Activated gamma-delta T cell (primary cell): ENCODE measurements around the gene PMS1.
"Not testable (repeated sequence)": the region's sequence is repeated elsewhere in the genome, so short reads cannot be mapped to it uniquely, and the experiment has no call there.

Experiments
- DNase-seq: peaks from one replicate; lab custom pipeline; 2025; lab: John Stamatoyannopoulos, UW
- total RNA-seq, 2 donors: gene quantifications; one replicate each; lab custom pipeline; 2026; lab: John Stamatoyannopoulos, UW

Gene PMS1
- 51.9 to 53.8 reads per million in 2 donors for total RNA-seq

DNA sequence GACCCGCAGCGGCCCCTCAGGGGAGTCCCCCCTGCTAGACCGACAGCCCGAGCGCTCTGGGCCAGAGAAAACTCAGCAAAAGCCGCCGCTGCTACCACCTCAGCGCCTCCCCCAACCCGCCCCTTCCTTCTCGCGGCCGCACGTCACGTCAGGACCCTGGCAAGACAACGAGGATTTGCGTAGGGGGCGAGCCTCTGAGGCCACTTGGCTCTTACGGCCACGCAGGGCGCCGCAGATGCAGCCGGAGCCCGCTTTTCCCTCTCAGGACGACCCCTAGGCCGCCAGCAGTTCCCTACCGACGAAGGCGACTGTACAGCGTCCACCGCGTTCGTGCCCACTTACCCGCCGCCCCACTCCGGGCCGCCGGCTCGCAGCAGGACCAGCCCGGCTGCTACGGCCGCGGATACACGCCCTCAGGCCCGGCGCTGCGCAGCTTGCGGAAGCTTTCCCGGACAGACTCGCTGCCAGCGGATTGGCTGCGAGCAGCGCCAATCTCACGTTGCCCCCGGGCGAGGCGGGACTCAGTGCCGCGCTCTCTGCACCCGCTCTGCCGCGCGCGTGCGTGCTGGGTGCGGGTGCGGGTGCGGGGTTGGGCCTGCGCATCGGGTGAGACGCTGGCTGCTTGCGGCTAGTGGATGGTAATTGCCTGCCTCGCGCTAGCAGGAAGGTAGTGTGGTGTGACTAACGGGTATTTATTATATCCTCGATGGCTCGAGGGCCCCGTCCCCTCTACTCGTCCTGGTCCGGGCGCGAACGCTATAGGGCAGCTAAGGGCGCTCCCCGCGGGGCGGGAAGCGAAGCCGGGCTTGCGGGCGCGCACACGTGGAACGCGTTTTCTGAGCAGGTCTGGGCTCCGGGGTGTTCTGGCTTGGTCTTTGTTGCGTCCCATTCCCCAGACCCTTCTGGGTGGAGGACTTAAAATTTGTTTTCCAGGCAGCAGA lies at the start of gene PMS1, which contains the start of gene ORMDL1:
Gene PMS1, plus strand, starts transcription at position 524 of the 941 bp plus-strand sequence. CDS start 7,360 bp downstream, outside the sequence.
Gene ORMDL1, minus strand, starts transcription at position 413 of the 941 bp plus-strand sequence. CDS start 1,744 bp downstream, outside the sequence.
- peak; percentile 96 for DNase-seq

DNA sequence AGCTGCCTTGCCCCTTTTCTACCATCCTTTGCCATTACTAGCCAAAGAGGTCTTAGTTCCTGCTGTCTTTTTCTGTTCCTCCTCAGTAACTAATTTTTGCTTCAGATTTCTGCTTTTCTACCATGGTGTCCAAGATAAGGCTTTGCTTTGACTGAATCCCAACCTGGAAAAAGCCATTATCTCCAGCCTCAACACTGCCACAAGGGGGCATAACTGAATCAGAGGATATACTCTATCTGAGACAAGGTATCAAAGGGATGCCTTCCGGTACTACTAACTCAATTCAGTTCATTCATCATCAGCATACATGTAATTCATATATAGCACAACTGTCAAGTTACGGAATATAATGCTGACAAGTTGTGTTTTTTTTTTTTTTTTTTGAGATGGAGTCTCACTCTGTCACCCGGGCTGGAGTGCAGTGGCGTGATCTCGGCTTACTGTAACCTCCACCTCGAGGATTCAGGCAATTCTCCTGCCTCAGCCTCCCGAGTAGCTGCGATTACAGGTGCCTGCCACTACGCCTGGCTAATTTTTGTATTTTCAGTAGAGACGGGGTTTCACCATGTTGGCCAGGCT lies 33.1 kb upstream of the PMS1 start:
- DNase-seq, result no peak

DNA sequence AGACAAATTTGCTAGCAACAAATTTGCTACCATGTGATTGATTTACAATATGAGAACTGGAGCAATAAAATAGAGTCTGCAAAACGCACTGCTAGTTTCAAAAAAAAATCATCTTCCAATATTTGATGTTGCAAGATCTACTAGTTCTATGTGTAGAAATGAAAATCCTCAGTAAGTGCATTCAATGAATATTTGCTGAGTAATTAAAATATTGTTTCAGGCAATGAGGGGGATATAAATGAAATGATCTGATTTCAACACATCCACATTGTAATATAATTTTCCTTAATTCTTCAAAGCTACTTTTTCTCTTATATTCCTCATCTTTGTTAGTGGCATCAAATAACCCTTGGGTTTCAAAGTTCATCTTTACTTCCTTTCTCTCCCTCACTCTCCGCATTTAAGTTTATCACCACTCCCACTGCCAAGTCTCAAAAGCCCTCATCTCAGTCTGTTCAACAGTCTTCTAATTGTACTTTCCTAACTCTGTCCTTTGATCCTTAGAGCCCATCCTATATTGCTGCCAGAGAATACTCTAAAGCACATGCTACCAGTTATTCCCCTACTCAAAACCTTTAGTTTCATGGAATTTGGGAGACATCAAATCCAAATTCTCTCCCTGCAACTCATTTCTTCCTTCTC lies 27.8 kb upstream of the PMS1 start:
- no peak for DNase-seq

DNA sequence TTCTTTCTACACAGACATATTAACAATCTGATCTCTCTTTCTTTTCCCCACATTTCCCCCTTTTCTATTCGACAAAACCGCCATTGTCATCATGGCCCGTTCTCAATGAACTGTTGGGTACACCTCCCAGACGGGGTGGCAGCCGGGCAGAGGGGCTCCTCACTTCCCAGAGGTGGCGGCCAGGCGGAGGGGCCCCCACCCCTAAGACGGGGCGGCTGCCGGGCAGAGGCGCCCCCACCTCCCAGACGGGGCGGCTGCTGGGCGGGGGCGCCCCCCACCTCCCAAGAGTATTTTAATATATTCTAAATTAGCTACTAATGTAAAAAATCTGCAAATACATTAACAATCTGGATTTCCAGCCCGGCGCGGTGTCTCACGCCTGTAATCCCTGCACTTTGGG lies 24.1 kb upstream of the PMS1 start:
- not testable (repeated sequence) for DNase-seq

DNA sequence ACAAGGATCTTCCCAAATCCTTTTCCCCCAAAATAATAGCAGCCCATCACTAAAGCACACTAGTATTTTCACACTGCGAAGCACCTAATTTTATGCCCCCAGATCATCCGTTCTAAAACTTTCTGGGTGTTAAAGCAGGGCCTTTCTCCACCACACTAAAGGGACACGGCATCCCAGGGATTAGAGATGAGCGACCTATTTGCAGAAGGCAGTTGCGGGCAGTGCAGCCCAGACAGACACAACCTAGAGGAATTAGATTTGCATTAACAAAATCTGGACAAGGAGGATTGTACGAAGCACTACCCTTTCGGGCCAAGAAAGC lies 22.1 kb upstream of the PMS1 start:
- DNase-seq, result no peak

DNA sequence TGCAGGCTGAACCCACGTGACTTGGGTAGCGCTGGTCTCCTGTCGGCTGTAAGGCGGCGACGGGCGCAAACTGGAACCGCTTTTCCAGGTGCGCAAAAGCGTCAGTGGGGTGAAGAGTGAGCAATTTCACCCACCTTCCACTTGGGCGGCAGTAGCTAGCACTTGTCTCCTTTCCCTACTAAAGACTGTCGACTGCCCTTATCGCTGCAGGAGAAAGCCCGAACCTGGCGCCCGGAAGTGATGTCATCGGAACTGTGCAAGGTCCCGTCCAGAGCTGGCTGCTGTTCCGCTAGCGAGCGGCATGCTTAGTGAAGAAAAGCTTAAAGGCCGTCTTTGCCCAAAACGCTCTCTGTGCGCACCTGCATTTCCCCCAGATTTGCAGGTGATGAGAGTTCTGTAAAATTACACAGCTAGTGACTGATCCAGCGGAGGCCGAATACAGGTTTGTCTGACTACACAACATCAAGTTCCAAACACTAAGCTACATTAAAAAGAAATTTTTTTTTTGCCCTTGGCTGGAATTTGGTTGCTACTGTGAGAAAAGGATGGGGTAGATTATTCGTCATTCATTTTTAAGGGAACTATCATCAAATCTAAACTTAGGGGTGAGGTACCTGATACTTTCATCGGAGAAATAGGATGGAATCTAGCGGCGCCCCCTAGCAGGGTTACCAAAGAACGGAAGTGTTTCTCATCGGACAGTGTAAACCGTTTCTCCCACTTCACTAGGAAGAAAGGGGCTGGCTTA lies 21.5 kb upstream of the PMS1 start, which contains the start of gene OSGEPL1:
Gene OSGEPL1, minus strand, starts transcription at position 242 of the 748 bp plus-strand sequence. CDS start 1,152 bp downstream, outside the sequence.
- peak; percentile 48 for DNase-seq

DNA sequence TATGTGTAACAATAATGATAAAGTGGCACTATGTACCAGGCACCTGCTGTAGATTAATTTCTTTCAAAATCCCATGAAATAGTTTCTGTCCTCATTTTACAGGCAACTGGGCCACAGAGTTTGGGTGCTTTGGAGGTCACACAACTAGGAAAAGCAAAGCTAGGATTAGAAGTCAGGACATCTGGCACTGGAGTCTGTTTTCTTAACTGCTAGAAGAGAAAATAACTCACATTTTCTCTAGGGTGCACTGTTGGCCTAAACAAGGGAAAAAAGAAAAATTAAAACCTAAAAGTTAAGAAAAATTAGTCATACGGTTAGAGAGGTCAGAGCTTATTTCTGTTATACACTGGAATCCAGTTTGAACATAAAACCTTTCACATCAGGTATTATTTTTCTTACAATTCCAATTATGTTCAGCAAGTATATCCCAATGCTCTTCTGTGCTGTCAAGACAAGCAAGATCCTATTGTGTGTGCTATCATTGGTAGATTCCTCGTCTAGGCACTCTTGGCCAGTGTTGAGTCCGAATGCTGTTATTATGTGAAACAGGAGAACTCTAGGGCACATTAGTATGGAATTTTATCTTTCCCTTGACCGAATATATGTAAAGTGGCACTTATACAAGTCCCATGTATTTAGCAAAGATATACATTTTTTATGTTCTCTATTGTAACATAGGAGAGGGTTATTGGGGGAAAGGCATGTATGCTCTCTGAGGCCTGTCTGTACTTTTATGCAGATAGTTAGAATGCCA lies 20.2 kb upstream of the PMS1 start:
- DNase-seq, result no peak

DNA sequence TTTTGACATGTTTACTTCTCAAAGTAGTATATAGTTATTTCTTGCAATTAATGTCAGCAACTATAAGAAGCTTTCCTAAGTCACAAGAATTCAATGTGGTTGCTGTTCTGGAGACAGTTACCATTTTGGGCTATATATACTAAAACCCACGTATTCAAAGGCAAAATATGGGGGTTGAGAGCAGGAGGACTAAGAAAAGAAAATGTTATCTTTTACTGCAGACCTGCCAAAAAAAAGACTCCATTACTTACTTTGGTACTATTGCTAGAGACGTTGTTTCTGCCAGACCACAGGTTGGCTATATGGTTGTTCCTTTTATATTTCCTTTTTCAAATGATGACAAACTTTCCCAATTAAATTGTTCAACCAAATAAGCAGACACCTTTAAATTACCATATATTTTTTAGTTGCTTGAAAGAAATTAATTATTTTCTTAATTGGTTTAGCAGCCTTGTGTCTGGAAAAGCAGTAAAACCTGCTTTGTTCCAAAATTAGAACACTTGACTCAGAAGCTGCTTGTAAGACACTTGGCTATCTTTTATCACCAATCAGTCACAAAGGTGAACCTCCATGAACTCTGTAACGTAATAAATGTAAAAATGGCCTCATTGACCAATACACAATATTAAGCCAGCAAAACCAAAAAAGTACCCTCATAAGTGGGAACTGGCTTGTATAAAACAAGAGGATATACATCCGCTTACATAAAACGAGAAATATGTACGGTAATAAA lies 13.5 kb upstream of the PMS1 start:
- no peak for DNase-seq

DNA sequence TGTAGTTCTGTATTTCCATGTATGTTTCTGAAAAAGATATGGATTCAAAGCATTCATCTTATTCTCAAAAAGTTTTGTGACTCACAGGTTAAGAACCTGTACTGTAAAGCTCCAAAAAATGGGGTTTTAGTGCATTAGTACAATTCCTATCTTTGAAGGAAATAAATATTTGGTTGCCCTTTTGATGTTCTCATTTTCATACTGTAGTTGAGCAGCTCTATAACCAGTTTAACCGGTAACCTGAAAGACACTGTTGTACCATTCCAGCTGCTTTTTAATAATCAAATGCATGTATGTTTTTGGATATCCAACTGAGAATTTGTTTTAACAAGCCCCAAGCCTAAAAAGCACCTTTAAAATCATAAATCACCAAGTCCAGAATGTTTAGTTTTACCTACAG lies 12.0 kb upstream of the PMS1 start:
- no peak for DNase-seq

DNA sequence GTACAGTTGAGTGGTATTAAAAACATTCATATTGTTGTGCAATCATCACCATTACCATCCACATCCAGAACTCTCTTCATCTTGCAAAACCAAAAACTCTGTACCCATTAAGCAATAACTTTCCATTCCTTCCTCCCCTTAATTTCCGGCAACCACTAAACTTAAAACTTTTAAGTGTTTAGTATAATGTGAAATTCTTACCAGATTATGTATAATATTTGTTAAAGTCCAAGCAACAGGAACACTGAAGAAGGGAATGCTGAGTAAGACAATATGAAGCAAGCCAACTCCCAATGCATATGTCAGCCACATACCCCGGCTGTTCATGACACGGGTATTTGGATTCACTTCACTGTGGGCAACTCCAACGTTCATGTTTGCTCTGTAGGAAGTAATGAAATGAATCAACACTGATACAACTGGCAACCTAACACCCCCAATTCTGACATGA lies 2.0 kb upstream of the PMS1 start:
- DNase-seq, result no peak

DNA sequence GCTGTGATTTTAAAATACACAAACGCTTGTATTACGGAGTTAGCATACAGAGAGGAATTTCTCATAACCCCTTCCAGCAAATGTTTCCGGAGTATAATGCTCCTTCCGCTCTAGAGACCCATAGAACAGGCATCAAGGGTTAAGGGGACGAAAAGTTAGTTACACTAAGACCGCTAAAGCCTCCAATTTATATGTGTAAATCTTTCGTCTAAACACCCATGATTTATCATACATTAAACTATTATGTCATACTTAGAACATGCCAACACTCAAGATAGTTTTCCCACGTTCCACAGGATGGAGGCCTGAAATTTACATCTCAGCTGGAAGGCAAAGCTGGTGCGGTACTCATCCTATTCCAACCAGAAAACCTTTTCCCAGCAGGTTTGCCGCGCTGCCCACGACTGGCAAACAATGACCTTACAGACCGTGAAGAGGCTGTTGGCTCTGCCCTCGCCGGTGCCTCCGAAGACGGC lies 761 bp upstream of the PMS1 start:
- DNase-seq, result no peak

DNA sequence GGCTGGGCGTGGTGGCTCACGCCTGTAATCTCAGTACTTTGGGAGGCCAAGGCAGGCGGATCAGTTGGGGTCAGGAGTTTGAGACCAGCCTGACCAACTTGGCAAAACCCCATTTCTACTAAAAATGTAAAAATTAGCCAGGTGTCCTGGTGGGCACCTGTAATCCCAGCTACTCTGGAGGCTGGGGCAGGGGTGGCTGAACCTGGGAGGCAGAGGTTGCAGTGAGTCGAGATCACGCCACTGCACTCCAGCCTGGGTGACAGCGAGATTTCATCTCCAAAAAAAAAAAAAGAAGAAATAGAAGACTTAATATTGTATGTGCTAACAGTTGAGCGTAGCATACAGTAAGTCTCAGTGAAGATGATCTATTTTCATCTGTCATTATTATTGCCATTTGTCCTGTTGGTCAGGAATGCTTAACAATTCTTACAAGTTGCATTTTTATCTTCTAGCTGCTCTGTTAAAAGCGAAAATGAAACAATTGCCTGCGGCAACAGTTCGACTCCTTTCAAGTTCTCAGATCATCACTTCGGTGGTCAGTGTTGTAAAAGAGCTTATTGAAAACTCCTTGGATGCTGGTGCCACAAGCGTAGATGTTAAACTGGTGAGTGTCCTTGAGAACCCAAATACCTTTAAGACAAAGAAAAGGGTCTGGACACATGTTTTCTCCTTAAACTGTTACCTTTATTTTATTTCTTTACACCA lies 7.2 kb downstream of the PMS1 start:
- DNase-seq, result no peak

DNA sequence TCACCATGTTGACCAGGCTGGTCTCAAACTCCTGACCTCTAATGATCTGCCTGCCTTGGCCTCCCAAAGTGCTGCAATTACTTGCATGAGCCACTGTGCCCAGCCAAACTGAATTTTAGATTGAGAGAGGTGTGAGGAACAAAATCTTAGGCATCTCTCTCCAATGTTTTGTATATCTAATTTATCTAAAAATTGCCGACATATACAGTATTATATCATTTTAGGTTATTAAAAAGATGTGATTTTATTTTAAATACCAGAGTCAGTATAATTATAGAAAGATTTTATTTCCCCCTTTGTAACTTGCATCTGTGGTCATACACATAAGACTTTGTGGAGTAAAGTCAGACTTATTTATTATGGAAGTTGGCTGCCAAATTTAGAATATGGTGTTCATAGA lies 10.1 kb downstream of the PMS1 start:
- DNase-seq, result no peak

DNA sequence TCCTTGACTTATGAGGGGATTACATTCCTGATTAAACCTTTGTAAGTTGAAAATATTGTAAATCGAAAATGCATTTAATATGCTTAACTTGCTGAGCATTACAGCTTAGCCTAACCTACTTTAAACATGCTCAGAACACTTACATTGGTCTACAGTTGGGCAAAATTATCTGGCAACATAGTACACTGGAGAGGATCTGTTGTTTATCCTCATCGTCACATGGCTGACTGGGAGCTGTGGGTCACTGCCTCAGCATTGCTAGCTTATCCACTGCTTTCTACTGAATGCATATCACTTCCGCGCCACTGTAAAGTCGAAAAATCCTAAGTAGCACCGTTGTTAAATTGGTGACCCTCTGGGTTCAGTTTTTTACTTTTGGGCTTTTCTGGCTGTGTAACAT lies 13.7 kb downstream of the PMS1 start:
- no peak for DNase-seq

DNA sequence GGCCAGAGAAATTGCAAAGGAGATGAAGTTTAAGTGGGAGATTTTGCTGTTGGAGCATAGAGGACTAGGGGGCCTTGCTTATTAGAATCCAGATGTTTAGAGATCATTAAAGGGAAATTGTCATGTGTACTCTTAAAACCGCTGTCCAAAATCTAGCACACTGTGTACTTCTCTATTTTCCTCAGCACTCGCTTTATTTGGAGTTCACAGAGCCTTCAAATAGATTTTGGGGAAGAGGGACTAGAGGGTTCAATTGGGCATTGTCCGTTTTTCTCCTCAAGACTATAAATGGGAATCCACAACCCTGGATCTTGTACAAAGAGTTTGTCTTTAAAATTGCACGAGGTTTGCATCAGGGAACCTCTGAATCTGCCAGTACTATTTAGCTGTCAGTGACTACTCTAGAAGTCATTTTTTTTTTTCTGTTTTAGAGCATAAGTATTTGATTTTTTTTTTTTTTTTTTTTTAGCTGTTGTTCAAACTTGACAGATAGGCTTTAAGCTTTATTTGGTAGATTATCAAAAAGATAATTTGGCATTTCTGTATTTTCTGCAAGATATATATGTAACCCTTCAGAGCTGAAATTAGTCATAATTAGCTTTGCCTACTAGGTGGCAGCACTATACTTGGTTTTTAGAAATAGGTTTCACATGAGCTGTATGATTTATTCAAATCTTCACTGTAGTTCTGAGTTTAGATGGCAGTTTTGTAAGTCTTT lies 14.2 kb downstream of the PMS1 start:
- no peak for DNase-seq

DNA sequence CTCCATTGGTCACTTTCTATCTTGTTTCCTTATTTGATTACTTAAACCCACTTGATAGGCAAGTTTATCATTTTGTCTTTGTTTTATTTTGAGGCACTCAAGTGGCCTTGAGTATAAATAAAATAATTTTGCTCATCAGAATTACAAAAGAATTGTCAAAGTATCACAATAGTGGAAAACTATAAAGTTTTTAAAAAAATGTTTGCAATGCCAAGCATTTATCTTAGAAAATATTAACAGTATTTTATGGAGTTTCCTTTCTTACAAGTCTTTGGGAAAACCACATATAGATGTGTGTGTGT lies 14.7 kb downstream of the PMS1 start:
- no peak for DNase-seq

DNA sequence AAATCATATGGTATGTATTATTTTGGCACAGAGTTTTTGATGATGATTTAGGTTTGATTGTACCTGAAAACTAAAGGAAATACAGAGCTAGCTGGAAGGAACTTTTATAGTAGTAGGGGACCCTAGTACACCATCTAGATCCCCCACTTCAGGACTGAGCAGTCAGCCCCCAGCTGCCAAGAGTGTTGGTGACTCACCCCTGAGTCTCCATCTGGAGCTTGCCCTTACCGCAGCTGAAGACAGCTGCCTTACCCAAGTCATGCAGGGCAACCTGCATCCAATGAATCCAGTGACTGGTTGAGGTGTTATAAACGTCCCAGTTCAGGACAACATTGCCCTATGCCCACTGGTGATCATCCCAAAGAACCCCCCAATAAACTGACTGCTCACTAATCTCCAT lies 15.3 kb downstream of the PMS1 start:
- DNase-seq, result no peak

DNA sequence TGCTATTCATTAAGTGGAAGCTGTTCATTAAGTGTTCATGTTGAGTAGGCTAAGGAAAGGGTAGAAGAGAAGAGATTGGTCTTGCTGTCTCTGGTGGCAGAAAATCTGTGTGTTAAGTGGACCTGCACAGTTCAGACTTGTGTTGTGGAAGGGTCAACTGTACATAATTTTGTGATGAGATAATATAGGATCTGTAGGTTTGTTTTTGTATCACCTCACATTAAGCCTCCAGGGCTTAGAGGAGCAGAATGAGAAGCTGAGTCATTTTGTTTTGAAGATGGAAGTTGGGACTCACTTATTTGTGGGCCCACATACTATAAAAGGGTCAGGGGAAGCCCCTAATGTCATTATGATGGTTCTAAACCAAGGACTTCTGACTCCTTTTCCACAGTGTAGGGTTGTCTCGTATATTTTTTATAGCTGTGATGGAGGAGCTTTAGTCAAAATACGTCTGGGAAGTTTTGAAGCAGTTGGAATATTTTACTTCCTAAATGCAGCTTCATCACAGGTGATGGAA lies 18.2 kb downstream of the PMS1 start:
- no peak for DNase-seq

DNA sequence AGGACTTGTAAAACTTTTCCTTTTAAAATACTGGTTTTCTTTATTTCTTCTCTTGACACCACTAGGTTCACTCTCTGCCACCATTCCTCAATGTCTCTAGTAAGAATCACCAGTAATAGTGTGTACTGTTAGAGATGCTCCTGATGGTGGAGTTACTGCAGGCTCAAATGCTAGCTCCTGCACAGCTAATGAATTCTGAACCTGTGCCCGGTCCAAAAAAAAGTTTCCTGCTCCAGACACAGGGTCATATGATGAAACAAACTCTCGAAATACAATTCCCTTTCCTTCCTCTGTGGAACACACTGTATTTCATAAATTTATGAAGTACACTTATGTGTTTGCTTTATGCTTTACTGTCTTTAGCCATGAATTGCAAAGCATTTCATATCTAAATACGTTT lies 19.2 kb downstream of the PMS1 start:
- no peak for DNase-seq
